ENCODE measurements around the gene PDE6H.

PDE6H gene

DNA sequence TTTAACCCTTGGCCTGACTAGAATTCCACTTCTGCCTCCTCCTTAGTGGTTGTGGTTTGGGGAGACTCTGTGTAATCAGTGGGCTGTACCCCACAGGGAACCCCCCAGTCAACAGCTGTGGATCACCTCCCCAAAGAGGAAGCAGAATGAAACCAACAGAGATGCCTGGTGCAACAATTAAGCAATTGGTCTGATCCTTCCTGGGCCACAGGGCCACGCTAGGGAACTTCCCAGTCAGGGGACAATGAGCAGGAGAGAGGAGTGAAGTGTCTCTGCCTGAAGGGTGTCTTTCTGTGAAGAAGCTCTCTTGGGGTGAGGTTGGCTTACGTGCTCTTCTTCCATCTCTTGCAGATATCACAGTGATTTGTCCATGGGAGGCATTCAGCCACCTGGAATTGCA, 8.2 kb downstream of the PDE6H start:
- H3K4me3 ChIP-seq (ENCODE audit: low read length): no peak overlapping the region
- TF ChIP-seq, protein P1, sequence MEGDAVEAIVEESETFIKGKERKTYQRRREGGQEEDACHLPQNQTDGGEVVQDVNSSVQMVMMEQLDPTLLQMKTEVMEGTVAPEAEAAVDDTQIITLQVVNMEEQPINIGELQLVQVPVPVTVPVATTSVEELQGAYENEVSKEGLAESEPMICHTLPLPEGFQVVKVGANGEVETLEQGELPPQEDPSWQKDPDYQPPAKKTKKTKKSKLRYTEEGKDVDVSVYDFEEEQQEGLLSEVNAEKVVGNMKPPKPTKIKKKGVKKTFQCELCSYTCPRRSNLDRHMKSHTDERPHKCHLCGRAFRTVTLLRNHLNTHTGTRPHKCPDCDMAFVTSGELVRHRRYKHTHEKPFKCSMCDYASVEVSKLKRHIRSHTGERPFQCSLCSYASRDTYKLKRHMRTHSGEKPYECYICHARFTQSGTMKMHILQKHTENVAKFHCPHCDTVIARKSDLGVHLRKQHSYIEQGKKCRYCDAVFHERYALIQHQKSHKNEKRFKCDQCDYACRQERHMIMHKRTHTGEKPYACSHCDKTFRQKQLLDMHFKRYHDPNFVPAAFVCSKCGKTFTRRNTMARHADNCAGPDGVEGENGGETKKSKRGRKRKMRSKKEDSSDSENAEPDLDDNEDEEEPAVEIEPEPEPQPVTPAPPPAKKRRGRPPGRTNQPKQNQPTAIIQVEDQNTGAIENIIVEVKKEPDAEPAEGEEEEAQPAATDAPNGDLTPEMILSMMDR (conservative IDR thresholded peaks at IDR 0.05; ENCODE audit: low read depth, low read length): no peak
- DNase-seq (ENCODE audit: low read depth): no peak

DNA sequence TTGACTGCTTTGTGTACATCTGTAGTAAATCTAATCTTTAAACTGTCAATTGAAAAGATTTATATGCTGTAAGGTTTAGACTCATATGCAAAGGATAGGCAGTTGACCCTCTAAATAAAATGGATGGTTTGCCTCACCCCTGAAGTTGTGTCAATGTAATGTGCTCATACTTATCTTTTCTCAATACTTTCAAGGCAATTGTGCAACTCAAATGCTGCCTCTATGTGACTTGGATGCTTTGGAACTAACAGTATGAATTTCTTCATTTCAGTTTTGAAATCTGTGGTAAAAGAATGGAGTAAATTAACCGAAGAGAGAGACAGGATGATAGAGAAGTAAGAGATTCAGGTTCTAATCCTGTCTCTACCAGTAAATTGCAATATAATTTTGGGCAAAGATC, 9.7 kb downstream of the PDE6H start:
- H3K4me3 ChIP-seq (ENCODE audit: low read length): no peak overlapping the region
- TF ChIP-seq, protein P1 (conservative IDR thresholded peaks at IDR 0.05; ENCODE audit: low read depth, low read length): no peak
- no peak for DNase-seq (ENCODE audit: low read depth)

DNA sequence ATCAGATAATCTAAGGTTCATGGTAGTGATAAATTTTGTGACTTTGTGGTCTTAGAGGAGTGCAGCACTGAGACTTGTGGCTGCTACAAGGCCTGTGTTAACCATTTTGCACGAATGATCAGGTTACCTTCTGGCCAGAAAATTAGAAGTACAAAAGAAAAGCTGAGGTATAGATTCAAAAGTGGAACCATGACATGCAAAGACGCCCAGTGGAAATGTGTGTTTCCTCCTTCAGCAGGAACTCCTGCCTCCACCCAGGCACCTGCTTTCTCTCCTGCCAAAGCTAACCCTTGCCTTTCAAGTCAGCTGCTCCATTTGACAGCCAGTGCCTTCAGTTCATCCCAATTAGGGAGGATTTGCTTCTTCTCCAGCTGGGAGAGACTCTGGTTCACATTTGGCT, 10.1 kb downstream of the PDE6H start:
- TF ChIP-seq, protein P1 (conservative IDR thresholded peaks at IDR 0.05; ENCODE audit: low read depth, low read length): no peak
- H3K4me3 ChIP-seq (ENCODE audit: low read length): no peak overlapping the region

DNA sequence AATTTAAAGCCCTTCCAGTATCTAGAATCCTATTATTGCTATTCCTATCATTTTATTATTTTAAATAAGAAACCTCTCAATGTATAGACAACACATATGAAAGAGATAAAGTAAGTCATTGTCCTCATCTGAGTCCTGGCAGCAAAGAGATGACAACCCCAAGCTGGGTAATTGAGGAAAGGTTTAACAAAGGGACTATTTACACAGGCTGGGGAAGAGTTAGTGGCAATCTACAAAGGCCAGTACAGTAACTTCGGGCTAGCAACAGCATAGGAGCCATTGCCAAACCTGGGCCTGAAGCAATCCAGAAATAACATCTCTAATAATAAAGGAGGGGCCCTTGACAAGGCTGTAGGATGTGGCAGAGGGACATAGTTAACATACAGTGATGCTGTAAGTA, 11.2 kb downstream of the PDE6H start:
- H3K4me3 ChIP-seq (ENCODE audit: low read length): no peak overlapping the region
- no peak for DNase-seq (ENCODE audit: low read depth)
- TF ChIP-seq, protein P1 (conservative IDR thresholded peaks at IDR 0.05; ENCODE audit: low read depth, low read length): no peak

More for the DNA sequence above, 10.1 kb downstream of the PDE6H start:
- no peak for DNase-seq (ENCODE audit: low read depth)

DNA sequence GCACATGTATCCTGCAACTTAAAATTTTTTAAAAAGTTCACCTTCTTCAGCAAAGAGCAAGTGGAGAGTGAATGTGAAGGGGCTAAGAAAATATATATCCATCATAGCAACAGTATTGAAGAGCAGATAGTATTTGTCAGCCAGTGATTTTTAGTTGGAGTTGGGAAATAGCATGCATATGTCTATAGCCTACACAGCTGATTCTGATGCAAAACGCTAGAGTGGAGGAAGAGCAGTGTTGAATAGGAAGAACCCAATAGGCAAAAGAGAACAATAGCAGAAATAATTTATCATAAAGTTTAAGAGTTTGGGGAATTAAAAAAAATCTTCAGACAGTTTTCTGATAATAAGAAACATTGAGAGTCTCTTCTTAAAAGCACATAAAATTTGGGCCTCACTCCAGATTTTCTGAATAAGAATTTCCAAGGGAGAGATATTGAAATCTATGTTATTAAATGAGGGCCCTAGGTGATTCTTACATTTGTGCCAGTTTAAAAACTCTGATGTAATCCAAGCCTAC, 12.0 kb downstream of the PDE6H start:
- TF ChIP-seq, protein P1 (conservative IDR thresholded peaks at IDR 0.05; ENCODE audit: low read depth, low read length): no peak
- no peak overlapping the region for H3K4me3 ChIP-seq (ENCODE audit: low read length)
- DNase-seq (ENCODE audit: low read depth): no peak

DNA sequence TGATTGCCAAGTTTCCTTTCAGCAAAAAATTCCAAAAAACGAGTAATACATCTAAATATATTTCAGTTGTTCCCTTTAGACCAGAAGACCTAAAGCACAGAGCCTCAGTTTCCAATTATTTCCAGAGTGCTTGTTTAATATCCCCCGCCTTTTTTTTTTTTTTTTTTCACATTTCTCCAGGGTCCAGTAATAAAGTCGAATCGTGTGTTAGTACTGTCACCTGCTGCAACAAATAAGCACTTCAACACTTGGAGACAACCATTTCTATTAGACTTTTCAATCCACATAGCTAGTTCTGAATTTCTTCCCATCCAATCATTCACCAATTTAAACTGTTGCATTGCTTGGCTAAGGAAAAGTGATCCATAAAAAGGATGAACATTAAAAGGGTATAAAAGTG, 13.6 kb downstream of the PDE6H start:
- no peak for DNase-seq (ENCODE audit: low read depth)
- TF ChIP-seq, protein P1 (conservative IDR thresholded peaks at IDR 0.05; ENCODE audit: low read depth, low read length): no peak
- no peak overlapping the region for H3K4me3 ChIP-seq (ENCODE audit: low read length)

DNA sequence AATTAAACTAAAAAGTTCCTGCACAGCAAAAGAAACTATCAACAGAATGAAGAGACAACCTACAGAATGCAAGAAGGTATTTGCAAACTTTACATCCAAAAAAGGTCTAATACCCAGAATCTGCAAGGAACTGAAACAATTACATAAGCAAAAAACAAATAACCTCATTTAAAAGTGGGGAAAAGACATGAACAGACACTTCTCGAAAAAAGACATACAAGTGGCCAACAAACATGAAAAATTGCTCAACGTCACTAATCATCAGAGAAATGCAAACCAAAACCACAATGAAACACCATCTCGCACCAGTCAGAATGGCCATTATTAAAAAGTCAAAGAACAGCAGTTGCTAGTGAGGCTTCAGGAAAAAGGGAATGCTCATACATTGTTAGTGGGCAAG, 15.2 kb downstream of the PDE6H start:
- TF ChIP-seq, protein P1 (conservative IDR thresholded peaks at IDR 0.05; ENCODE audit: low read depth, low read length): no peak
- H3K4me3 ChIP-seq (ENCODE audit: low read length): no peak overlapping the region
- no peak for DNase-seq (ENCODE audit: low read depth)
